Nephron (organoid): ENCODE results near the gene SPTBN1.

ENCODE experiments used
- H3K27ac Mint-ChIP-seq, 3 experiments: 2 replicates each; pipeline ENCODE4 v1.8.0; 2020; ENCODE audit warnings: mixed read lengths in 3 of 3, mild to moderate bottlenecking in 2 of 3, moderate library complexity in 1 of 3
- H3K27me3 Mint-ChIP-seq: 2 replicates; pipeline ENCODE4 v1.8.0; 2021; ENCODE audit warnings: low read depth, mild to moderate bottlenecking, moderate library complexity, mixed read lengths
- H3K36me3 Mint-ChIP-seq: 2 replicates; pipeline ENCODE4 v1.8.0; 2020; ENCODE audit warnings: low read depth, mixed read lengths
- H3K4me1 Mint-ChIP-seq: 2 replicates; pipeline ENCODE4 v1.8.0; 2020; ENCODE audit warnings: mixed read lengths
- H3K4me3 Mint-ChIP-seq, 3 experiments: 2 replicates each; pipeline ENCODE4 v1.8.0; 2020; ENCODE audit warnings: mild to moderate bottlenecking in 3 of 3, mixed read lengths in 3 of 3, moderate library complexity in 2 of 3
- H3K9me3 Mint-ChIP-seq: 2 replicates; pipeline ENCODE4 v1.8.0; 2020; ENCODE audit warnings: mixed read lengths
- TF ChIP-seq, protein P1 (sequence below), 3 experiments: fragments of 200-600 bp; sonication (generic); IDR thresholded peaks; one replicate each; pipeline ENCODE4 v1.5.0; 2021; ENCODE audit warnings: antibody characterized with exemption in 3 of 3; ENCODE audit not compliant: unreplicated experiment in 3 of 3

Gene SPTBN1

DNA sequence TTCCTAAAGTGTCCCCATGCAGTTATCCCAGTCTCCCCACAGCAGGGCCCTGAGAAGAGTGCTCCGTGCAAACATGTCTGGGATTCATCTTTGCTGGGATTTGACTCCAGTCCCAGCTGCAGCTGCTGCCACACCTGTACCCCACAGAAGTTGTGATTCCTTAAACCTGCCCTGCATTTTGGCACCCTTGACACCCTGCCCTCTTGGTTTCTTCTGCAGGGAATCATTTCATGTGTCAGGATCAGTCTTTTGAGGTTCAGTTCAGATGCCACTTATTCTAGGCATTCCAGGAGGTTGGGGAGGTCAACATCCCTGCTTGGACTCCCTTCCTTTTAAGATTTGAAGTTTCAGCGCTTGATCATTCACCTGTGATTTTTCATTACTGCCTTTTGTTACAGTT is 108.3 kb downstream of the SPTBN1 start:
- peaks cover 67% of the 10 kb centered on the region for H3K4me1 Mint-ChIP-seq
- TF ChIP-seq, protein P1, sequence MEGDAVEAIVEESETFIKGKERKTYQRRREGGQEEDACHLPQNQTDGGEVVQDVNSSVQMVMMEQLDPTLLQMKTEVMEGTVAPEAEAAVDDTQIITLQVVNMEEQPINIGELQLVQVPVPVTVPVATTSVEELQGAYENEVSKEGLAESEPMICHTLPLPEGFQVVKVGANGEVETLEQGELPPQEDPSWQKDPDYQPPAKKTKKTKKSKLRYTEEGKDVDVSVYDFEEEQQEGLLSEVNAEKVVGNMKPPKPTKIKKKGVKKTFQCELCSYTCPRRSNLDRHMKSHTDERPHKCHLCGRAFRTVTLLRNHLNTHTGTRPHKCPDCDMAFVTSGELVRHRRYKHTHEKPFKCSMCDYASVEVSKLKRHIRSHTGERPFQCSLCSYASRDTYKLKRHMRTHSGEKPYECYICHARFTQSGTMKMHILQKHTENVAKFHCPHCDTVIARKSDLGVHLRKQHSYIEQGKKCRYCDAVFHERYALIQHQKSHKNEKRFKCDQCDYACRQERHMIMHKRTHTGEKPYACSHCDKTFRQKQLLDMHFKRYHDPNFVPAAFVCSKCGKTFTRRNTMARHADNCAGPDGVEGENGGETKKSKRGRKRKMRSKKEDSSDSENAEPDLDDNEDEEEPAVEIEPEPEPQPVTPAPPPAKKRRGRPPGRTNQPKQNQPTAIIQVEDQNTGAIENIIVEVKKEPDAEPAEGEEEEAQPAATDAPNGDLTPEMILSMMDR (IDR thresholded peaks at IDR 0.05; ENCODE audit: unreplicated experiment in 3 of 3): no peak
- H3K27ac Mint-ChIP-seq: peak overlapping the region in 2 of 3 experiments; percentile 39 to 41
- H3K4me3 Mint-ChIP-seq: no peak overlapping the region
- no peaks in the 10 kb centered on the region for H3K9me3 Mint-ChIP-seq
- H3K27me3 Mint-ChIP-seq: no peaks in the 10 kb centered on the region
- H3K36me3 Mint-ChIP-seq: peaks cover 4% of the 10 kb centered on the region

DNA sequence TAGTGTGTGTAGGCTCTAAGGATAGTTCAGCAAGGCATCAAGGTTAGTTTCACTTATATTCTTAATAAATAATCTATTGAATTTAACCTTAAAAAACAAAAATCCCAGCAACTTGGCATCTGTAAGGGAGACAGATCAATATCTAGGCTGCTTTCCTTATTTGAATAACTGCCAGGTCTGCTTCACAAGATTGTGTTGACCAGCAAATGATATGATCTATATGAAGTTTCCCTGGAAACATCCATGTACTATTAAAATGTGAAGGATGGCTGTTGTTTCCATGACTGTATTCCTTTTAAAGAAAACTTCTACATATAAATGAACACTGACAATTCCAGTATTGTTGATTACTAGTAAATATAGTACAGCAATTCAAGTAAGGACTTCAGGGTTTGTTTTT is 109.4 kb downstream of the SPTBN1 start:
- H3K4me3 Mint-ChIP-seq: no peak overlapping the region
- H3K9me3 Mint-ChIP-seq: no peaks in the 10 kb centered on the region
- H3K27ac Mint-ChIP-seq: peak overlapping the region; percentile 10 to 57 (median 22)
- H3K36me3 Mint-ChIP-seq: peaks cover 4% of the 10 kb centered on the region
- H3K4me1 Mint-ChIP-seq: peaks cover 67% of the 10 kb centered on the region
- TF ChIP-seq, protein P1 (IDR thresholded peaks at IDR 0.05; ENCODE audit: unreplicated experiment in 3 of 3): no peak
- H3K27me3 Mint-ChIP-seq: no peaks in the 10 kb centered on the region

DNA sequence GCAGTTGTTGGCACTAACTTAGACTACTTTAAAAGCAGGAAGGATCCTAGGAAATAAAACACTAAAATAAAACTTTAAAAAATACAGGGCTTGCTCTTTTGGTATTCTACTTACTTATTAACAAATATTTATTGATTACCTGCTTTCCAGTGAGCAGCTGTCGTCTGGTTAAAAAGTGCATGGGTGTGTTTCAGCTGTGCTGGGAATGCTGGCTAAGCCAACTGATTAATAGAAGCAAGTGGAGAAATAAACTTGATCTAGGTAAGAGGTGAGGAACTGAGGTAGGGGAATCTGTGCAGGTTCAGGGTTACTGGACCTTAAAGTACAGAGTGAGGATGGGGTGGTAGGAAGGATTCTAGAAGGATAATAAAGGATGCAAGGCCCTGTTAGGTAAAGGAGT is 110.8 kb downstream of the SPTBN1 start:
- peak overlapping the region; percentile 19 to 68 (median 54) for H3K27ac Mint-ChIP-seq
- peaks cover 69% of the 10 kb centered on the region for H3K4me1 Mint-ChIP-seq
- peaks cover 4% of the 10 kb centered on the region for H3K36me3 Mint-ChIP-seq
- TF ChIP-seq, protein P1 (IDR thresholded peaks at IDR 0.05; ENCODE audit: unreplicated experiment in 3 of 3): no peak
- H3K9me3 Mint-ChIP-seq: no peaks in the 10 kb centered on the region
- H3K27me3 Mint-ChIP-seq: no peaks in the 10 kb centered on the region
- H3K4me3 Mint-ChIP-seq: no peak overlapping the region

DNA sequence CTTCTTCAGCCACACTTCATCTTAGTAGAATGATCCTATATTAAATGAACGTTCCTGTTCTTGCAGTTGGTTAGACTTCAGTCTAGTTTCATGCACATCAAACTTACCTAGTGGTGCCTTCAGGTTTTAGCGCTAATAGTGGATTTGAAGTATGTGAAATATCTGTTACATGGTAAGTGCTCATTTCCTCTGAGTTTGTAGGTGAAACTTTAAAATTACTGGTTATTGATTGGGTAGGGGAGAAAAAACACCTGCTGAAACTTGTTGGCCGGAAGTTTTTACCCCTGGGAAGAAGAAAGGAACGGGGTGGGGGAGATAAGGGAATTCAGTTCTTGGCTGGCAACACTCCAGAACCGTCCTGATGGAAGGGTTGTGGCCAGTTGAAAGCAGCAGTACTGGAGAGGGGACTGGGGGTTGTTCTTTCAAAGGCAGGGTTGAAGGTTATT is 112.8 kb downstream of the SPTBN1 start:
- Mint-ChIP-seq H3K4me1 (peaks cover 74% of the 10 kb centered on the region), H3K27ac (peak overlapping the region; percentile 79 to 90 (median 84)), H3K36me3 (peaks cover 4% of the 10 kb centered on the region), H3K4me3 (peak overlapping the region in 1 of 3 experiments; percentile 27), H3K9me3 (no peaks in the 10 kb centered on the region), H3K27me3 (no peaks in the 10 kb centered on the region)
- TF ChIP-seq, protein P1 (IDR thresholded peaks at IDR 0.05; ENCODE audit: unreplicated experiment in 3 of 3): no peak

DNA sequence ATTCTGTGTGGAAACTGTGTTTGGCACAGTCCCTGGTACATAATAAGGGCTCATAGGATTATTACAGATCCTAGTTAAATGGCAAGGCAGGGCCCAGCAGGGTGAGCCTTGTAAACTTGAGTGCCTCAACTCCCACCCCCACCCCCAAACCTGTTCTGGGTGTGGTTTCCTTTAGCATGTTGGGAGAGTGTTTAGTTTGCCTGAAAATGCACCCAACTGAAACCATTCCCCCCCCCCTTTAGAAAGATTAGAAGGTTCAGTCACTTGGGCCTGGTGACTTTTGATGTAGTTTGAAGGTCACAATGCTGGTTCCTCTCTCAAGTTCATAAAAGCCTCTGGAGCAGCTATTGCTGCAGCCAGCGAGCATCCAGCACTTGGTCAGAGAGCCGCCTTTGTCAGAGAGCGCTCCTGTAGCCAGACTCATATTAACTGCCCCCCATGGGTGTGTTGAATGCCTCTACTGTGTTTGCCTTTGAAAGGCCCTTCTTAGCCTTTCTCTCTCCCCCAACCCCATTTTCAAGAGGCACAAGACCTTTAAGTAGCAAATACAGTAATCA is 113.7 kb downstream of the SPTBN1 start:
- H3K27ac Mint-ChIP-seq: peak overlapping the region; percentile 59 to 90 (median 79)
- no peaks in the 10 kb centered on the region for H3K27me3 Mint-ChIP-seq
- H3K4me1 Mint-ChIP-seq: peaks cover 76% of the 10 kb centered on the region
- peaks cover 7% of the 10 kb centered on the region for H3K36me3 Mint-ChIP-seq
- TF ChIP-seq, protein P1 (IDR thresholded peaks at IDR 0.05; ENCODE audit: unreplicated experiment in 3 of 3): no peak
- H3K9me3 Mint-ChIP-seq: no peaks in the 10 kb centered on the region
- H3K4me3 Mint-ChIP-seq: no peak overlapping the region

DNA sequence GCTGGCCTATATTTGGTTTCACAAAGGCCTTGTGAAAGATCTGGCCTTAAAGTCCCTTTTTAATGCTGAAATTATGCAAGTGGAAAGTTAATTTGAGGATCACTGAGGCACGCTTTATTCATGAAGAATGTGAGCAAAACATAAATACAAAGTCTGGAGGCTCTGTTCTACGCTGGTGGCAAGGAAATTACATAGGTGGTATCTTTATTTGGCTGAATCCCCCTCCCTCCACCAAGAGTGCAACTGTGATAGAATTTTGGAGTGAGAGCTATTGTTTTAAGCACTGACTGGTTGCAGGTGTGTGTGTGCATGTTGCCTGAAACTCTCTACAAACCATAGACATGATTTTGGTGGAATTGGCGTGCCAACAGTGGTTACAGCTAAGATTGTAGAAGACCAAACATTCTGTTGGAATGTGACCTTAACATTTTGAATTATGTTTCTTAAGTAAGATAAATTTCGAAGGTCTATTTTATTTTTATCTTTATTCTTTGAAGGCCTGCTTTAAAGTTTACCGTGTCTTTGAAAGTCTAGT is 114.3 kb downstream of the SPTBN1 start:
- no peaks in the 10 kb centered on the region for H3K27me3 Mint-ChIP-seq
- H3K36me3 Mint-ChIP-seq: peaks cover 9% of the 10 kb centered on the region
- TF ChIP-seq, protein P1 (IDR thresholded peaks at IDR 0.05; ENCODE audit: unreplicated experiment in 3 of 3): no peak
- H3K27ac Mint-ChIP-seq: peak overlapping the region; percentile 79 to 90 (median 85)
- H3K4me3 Mint-ChIP-seq: no peak overlapping the region
- H3K4me1 Mint-ChIP-seq: peaks cover 79% of the 10 kb centered on the region
- no peaks in the 10 kb centered on the region for H3K9me3 Mint-ChIP-seq
